Renal pelvis (tissue), 4 donors: Measurements from ENCODE around the gene ANKRD36B. TPM values are rescaled to one million over a fixed set of nuclear protein-coding genes. Genes with fewer than 3 reads are reported as not detected.
"Not testable (repeated sequence)": the region's sequence is repeated elsewhere in the genome, so short reads cannot be mapped to it uniquely, and the experiment has no call there.

Source experiments
- DNase-seq: peaks from one replicate; pipeline ENCODE4 v3.0.0-alpha.2; 2013
- polyA plus RNA-seq, 3 donors: library from polyadenylated mRNA; unstranded; fragments of 120-200 nt; gene quantifications; one replicate each; pipeline ENCODE4 v1.2.1, GENCODE V29; 2013; ENCODE audit not compliant: insufficient read length in 3 of 3

The ANKRD36B gene
- polyA plus RNA-seq, 3 donors: 29.0 to 38.8 (median 29.9) TPM

GRCh38 chr2:97552406-97552805, 37.3 kb downstream of the ANKRD36B start:
- not testable (repeated sequence) for DNase-seq

- DNase-seq: not testable (repeated sequence)
Observed at GRCh38 chr2:97550498-97550897, 39.2 kb downstream of the ANKRD36B start.

GRCh38 chr2:97549058-97549457, 40.6 kb downstream of the ANKRD36B start:
- DNase-seq: not testable (repeated sequence)

- DNase-seq: not testable (repeated sequence)
Observed at GRCh38 chr2:97548536-97548935, 41.1 kb downstream of the ANKRD36B start.

GRCh38 chr2:97546711-97547110, 43.0 kb downstream of the ANKRD36B start:
- DNase-seq: no peak

GRCh38 chr2:97544911-97545310, 44.8 kb downstream of the ANKRD36B start:
- DNase-seq: not testable (repeated sequence)

- not testable (repeated sequence) for DNase-seq
Observed at GRCh38 chr2:97525904-97526303, 63.8 kb downstream of the ANKRD36B start.

GRCh38 chr2:97523816-97524215, 65.9 kb downstream of the ANKRD36B start:
- not testable (repeated sequence) for DNase-seq

GRCh38 chr2:97522916-97523555, 66.6 kb downstream of the ANKRD36B start:
- not testable (repeated sequence) for DNase-seq

- DNase-seq: not testable (repeated sequence)
Observed at GRCh38 chr2:97495651-97496050, 94.0 kb downstream of the ANKRD36B start.

GRCh38 chr2:97490141-97490540, 99.5 kb downstream of the ANKRD36B start:
- DNase-seq: not testable (repeated sequence)

Other genes starting within 250 kb of the ANKRD36B start
- gene COX5B, start 56.2 kb upstream of the ANKRD36B start, polyA plus RNA-seq: 100 to 1,000 TPM; 190 to 246 (median 208) TPM
- 10 to 100 TPM; 64.1 to 69.8 (median 67.4) TPM for gene ACTR1B, start 74.2 kb upstream of the ANKRD36B start, polyA plus RNA-seq
- gene C2orf92, start 79.8 kb upstream of the ANKRD36B start, polyA plus RNA-seq: 10 to 100 TPM in 2 of 3 donors, 1 to 10 TPM in 1; 6.6 to 22.1 (median 19.0) TPM
- 1 to 10 TPM; 2.4 to 3.3 (median 2.7) TPM for gene ZAP70, start 123.7 kb upstream of the ANKRD36B start, polyA plus RNA-seq